Liver (tissue), 9 donors: Measurements from ENCODE around the gene EXOC6B. TPM values are rescaled to one million over a fixed set of nuclear protein-coding genes. Genes with fewer than 3 reads are reported as not detected.

ENCODE experiments used
- DNase-seq: peaks from one replicate; pipeline ENCODE4 v3.0.0-alpha.2; 2017; ENCODE audit warnings: low spot score
- H3K27ac ChIP-seq, 2 donors: one replicate each; pipeline ENCODE4 v1.7.0; 2013; ENCODE audit warnings: inconsistent platforms in 2 of 2, low read length in 2 of 2, control low read depth in 1 of 2, low read depth in 1 of 2, mild to moderate bottlenecking in 1 of 2
- H3K27me3 ChIP-seq, 4 donors: one replicate each; pipeline versions ENCODE4 v1.6.1 to v1.7.0; 2013; ENCODE audit warnings: low read length in 3 of 4, inconsistent platforms in 1 of 4, mild to moderate bottlenecking in 1 of 4, moderate library complexity in 1 of 4; ENCODE audit not compliant: control insufficient read depth in 4 of 4, insufficient read depth in 4 of 4
- H3K36me3 ChIP-seq, 4 donors: one replicate each; pipeline versions ENCODE4 v1.6.1 to v1.7.0; 2013; ENCODE audit warnings: low read length in 3 of 4, mild to moderate bottlenecking in 3 of 4, low read depth in 1 of 4, moderate library complexity in 1 of 4; ENCODE audit not compliant: control insufficient read depth in 4 of 4, insufficient read depth in 3 of 4
- H3K4me1 ChIP-seq, 4 donors: one replicate each; pipeline versions ENCODE4 v1.6.1 to v1.7.0; 2013; ENCODE audit warnings: low read length in 3 of 4, mild to moderate bottlenecking in 3 of 4, moderate library complexity in 1 of 4; ENCODE audit not compliant: control insufficient read depth in 4 of 4, insufficient read depth in 4 of 4
- H3K4me3 ChIP-seq, 3 donors: one replicate each; pipeline versions ENCODE4 v1.6.1 to v1.7.0; 2013; ENCODE audit warnings: low read length in 3 of 3, control low read depth in 1 of 3, low read depth in 1 of 3, mild to moderate bottlenecking in 1 of 3
- H3K9ac ChIP-seq, 2 donors: one replicate each; pipeline ENCODE4 v1.7.0; 2013; ENCODE audit warnings: low read length in 2 of 2, mild to moderate bottlenecking in 2 of 2, moderate library complexity in 2 of 2, control low read depth in 1 of 2, low read depth in 1 of 2
- H3K9me3 ChIP-seq, 4 donors: one replicate each; pipeline versions ENCODE4 v1.6.1 to v1.7.0; 2013; ENCODE audit warnings: low read length in 3 of 4; ENCODE audit not compliant: control insufficient read depth in 4 of 4
- ATF3 ChIP-seq: IDR thresholded peaks from 2 replicates; pipeline ENCODE4 v1.6.1; 2016; ENCODE audit warnings: antibody characterized with exemption
- EGR1 ChIP-seq, 2 donors: IDR thresholded peaks; 2 replicates each; pipeline ENCODE4 v1.6.1; 2016 to 2018; ENCODE audit warnings: antibody characterized with exemption in 2 of 2, low read depth in 2 of 2
- FOXA2 ChIP-seq: IDR thresholded peaks from 2 replicates; pipeline ENCODE4 v1.6.1; 2016; ENCODE audit warnings: antibody characterized with exemption
- GABPA ChIP-seq, 2 donors: IDR thresholded peaks in 1 of 2; conservative IDR thresholded peaks in 1 of 2; 2 replicates each; pipeline ENCODE4 v1.6.1; 2016; ENCODE audit warnings: antibody characterized with exemption in 2 of 2, mild to moderate bottlenecking in 1 of 2, moderate library complexity in 1 of 2
- HNF4G ChIP-seq: IDR thresholded peaks from 2 replicates; pipeline ENCODE4 v1.6.1; 2016; ENCODE audit warnings: antibody characterized with exemption
- JUND ChIP-seq, 2 donors: IDR thresholded peaks; 2 replicates each; pipeline ENCODE4 v1.6.1; 2016; ENCODE audit warnings: antibody characterized with exemption in 2 of 2
- NR2F2 ChIP-seq: IDR thresholded peaks from 2 replicates; pipeline ENCODE4 v1.6.1; 2016; ENCODE audit warnings: antibody characterized with exemption
- RAD21 ChIP-seq, 2 donors: IDR thresholded peaks; 2 replicates each; pipeline ENCODE4 v1.6.1; 2016; ENCODE audit warnings: antibody characterized with exemption in 2 of 2, mild to moderate bottlenecking in 2 of 2
- RXRA ChIP-seq, 2 donors: IDR thresholded peaks; 2 replicates each; pipeline ENCODE4 v1.6.1; 2017 to 2018; ENCODE audit warnings: antibody characterized with exemption in 2 of 2, mild to moderate bottlenecking in 1 of 2
- SP1 ChIP-seq: IDR thresholded peaks from 2 replicates; pipeline ENCODE4 v1.6.1; 2018; ENCODE audit warnings: antibody characterized with exemption, mild to moderate bottlenecking
- TAF1 ChIP-seq: conservative IDR thresholded peaks from 2 replicates; pipeline ENCODE4 v1.6.1; 2016; ENCODE audit warnings: antibody characterized with exemption, mild to moderate bottlenecking
- YY1 ChIP-seq: IDR thresholded peaks from 2 replicates; pipeline ENCODE4 v1.6.1; 2016; ENCODE audit warnings: antibody characterized with exemption, mild to moderate bottlenecking
- ZBTB33 ChIP-seq: IDR thresholded peaks from 2 replicates; pipeline ENCODE4 v1.6.1; 2016; ENCODE audit warnings: antibody characterized with exemption
- WGBS: extraction: QIAGEN DNeasy Blood & Tissue Kit; methylation state at CpG from one replicate; pipeline ENCODE4 v1.1.7; 2013; 5-methylcytosine and 5-hydroxymethylcytosine counted together
- polyA plus RNA-seq, 2 donors: library from polyadenylated mRNA; stranded (reverse) in 1 of 2; unstranded in 1 of 2; fragments of 200-250 nt in 1 of 2; fragments of >200 nt in 1 of 2; fragmentation: Nextera tagmentation in 1 of 2; extraction: Ambion mirVana in 1 of 2; gene quantifications; one replicate each; pipeline versions ENCODE4 v1.2.1 to v1.2.3, GENCODE V29; 2013 to 2015
- total RNA-seq, 2 donors: library from RNA; depleted of rRNA; stranded (reverse); fragments of >200 nt; gene quantifications; one replicate each; pipeline ENCODE4 v1.2.3, GENCODE V29; 2014
- TF ChIP-seq, protein P1 (sequence below): fragments of 150-350 bp; IDR thresholded peaks from 2 replicates; pipeline ENCODE4 v1.5.1; 2017; ENCODE audit warnings: improper control_type of control experiment, low read depth, low read length; ENCODE audit not compliant: missing input control
- donor health status: healthy.
- donor health status: healthy.
- donor health status: healthy.
- donor health status: healthy.
- donor health status: healthy.

EXOC6B gene
- total and polyA plus RNA-seq, 4 donors, result 1.7 to 9.5 (median 5.5) TPM

DNA sequence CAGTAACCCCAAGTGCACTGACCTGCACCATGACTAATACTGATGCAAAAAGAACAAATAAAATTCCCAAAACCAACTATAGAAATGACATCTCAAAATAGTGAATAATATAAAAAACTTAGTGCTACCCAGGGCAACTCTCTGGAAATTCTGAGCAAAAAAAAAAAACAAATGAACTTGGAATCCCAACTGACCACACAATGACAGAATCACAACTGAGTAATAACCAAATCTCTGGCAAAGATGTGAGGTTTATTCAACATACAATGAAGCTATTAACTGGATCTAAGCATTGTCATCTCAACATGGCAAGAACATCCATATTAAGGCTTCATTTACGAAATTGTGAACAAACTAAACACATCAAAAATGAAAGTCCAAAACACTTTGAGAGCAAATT, 22.7 kb downstream of the EXOC6B start:
- TF ChIP-seq JUND (IDR thresholded peaks at IDR 0.05), result no peak
- no peak for TF ChIP-seq ZBTB33
- WGBS, result 87% methylated on average over 1 of the region's 1 CpG
- H3K27me3 ChIP-seq, result no peaks in the 10 kb centered on the region
- no peaks in the 10 kb centered on the region for H3K36me3 ChIP-seq
- no peak overlapping the region for H3K9ac ChIP-seq
- no peaks in the 10 kb centered on the region for H3K4me1 ChIP-seq
- no peaks in the 10 kb centered on the region for H3K9me3 ChIP-seq
- no peak overlapping the region for H3K4me3 ChIP-seq
- DNase-seq, result no peak
- H3K27ac ChIP-seq, result no peak overlapping the region

DNA sequence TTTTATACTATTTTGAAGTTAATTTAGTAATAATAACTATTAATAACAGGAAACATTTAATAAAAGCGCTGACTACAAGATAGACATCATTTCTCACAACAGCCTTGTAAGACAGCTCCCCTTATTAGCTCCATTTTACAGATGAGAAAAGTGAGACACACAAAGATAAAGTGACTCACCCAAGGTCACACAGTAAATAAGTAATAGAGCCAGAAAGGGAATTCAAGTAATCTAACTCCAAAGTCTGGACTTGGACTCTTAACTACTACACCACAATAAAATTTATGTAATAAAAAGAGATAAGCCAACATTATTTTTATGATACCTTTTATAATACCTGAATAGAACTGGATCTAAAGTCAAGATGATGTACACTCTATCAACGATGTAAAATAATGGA, 25.3 kb downstream of the EXOC6B start:
- H3K27ac ChIP-seq, result no peak overlapping the region
- DNase-seq, result no peak
- no peak overlapping the region for H3K4me3 ChIP-seq
- no peaks in the 10 kb centered on the region for H3K9me3 ChIP-seq
- TF ChIP-seq TAF1, result no peak
- no peak for TF ChIP-seq NR2F2
- 90% methylated on average over 2 of the region's 2 CpGs for WGBS
- H3K36me3 ChIP-seq, result no peaks in the 10 kb centered on the region
- H3K27me3 ChIP-seq, result no peaks in the 10 kb centered on the region
- no peak overlapping the region for H3K9ac ChIP-seq
- no peaks in the 10 kb centered on the region for H3K4me1 ChIP-seq

- WGBS, result 97% methylated on average over 4 of the region's 4 CpGs
- no peaks in the 10 kb centered on the region for H3K9me3 ChIP-seq
- H3K36me3 ChIP-seq, result no peaks in the 10 kb centered on the region
- H3K9ac ChIP-seq, result no peak overlapping the region
- H3K4me1 ChIP-seq, result no peaks in the 10 kb centered on the region
- no peak overlapping the region for H3K27ac ChIP-seq
- no peak overlapping the region for H3K4me3 ChIP-seq
- H3K27me3 ChIP-seq, result no peaks in the 10 kb centered on the region
- no peak for DNase-seq
- peak in 1 of 2 donors; percentile 11 for TF ChIP-seq JUND (IDR thresholded peaks at IDR 0.05)
- no peak for TF ChIP-seq RAD21 (IDR thresholded peaks at IDR 0.05)
- no peak for TF ChIP-seq TAF1
These were observed 28.1 kb downstream of the EXOC6B start for GRCh38 chr2:72797740-72798139.

GRCh38 chr2:72796766-72797165, 29.1 kb downstream of the EXOC6B start:
- Histone ChIP-seq H3K4me3 (no peak overlapping the region), H3K36me3 (no peaks in the 10 kb centered on the region), H3K9ac (no peak overlapping the region), H3K27me3 (no peaks in the 10 kb centered on the region), H3K4me1 (no peaks in the 10 kb centered on the region), H3K27ac (no peak overlapping the region), H3K9me3 (no peaks in the 10 kb centered on the region)
- DNase-seq, result no peak
- no peak for TF ChIP-seq SP1
- no peak for TF ChIP-seq ATF3
- TF ChIP-seq, protein P1, sequence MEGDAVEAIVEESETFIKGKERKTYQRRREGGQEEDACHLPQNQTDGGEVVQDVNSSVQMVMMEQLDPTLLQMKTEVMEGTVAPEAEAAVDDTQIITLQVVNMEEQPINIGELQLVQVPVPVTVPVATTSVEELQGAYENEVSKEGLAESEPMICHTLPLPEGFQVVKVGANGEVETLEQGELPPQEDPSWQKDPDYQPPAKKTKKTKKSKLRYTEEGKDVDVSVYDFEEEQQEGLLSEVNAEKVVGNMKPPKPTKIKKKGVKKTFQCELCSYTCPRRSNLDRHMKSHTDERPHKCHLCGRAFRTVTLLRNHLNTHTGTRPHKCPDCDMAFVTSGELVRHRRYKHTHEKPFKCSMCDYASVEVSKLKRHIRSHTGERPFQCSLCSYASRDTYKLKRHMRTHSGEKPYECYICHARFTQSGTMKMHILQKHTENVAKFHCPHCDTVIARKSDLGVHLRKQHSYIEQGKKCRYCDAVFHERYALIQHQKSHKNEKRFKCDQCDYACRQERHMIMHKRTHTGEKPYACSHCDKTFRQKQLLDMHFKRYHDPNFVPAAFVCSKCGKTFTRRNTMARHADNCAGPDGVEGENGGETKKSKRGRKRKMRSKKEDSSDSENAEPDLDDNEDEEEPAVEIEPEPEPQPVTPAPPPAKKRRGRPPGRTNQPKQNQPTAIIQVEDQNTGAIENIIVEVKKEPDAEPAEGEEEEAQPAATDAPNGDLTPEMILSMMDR, result no peak
- TF ChIP-seq FOXA2, result no peak
- TF ChIP-seq EGR1 (IDR thresholded peaks at IDR 0.05; ENCODE audit: low read depth in 2 of 2), result no peak
- no peak for TF ChIP-seq RXRA (IDR thresholded peaks at IDR 0.05)
- TF ChIP-seq RAD21 (IDR thresholded peaks at IDR 0.05), result no peak
- no peak for TF ChIP-seq GABPA (IDR thresholded peaks at IDR 0.05 in 1 of 2, conservative IDR thresholded peaks at IDR 0.05 in 1 of 2)
- TF ChIP-seq ZBTB33, result no peak
- no peak for TF ChIP-seq HNF4G
- TF ChIP-seq YY1, result no peak
